ENCODE measurements around the gene HIVEP3. TPM values are rescaled to one million over a fixed set of nuclear protein-coding genes. Genes with fewer than 3 reads are reported as not detected.

HIVEP3 gene
- total RNA-seq, 1 donor from 2014 or later: 5.8 TPM

DNA sequence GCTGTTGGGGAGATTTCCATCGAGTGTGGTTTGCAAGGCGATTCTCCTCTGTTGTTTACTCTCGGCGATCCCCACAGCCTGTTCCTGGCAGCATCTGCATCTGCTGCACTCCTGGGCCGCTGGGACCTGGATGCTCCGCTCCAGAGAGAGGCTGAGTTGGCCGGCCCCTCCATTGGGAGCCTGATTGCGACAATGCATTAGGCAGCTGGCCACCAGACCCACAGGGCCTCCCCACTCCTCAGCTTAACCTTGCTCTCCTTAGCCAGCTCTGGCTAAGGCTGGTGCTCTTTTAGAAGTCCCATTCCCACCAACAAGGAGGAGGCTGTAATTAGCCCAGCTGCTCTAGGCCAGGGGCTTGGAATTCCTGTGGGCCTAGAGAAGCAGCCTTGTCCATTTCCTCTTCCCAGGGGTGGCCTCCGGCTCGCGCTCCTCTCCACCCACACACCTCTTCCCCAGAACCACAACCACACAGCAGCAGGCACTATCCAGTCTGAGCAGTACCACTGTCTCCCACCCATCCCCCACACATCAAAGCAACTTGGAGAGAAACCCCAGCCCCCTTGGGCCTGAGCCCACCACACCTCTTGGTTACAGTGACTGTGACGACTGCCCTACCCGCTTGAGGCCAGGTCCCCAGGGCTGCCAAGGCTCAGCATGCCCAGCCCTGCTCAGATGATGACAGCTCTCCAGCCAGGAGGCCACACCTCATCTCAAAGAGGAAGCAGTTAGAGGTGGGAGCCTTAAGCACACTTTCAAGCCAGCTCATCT, 240.4 kb downstream of the HIVEP3 start:
- H3K27me3 ChIP-seq (ENCODE audit: control insufficient read depth, insufficient read depth, low read length): no peaks in the 10 kb centered on the region
- H3K4me3 ChIP-seq (ENCODE audit: low read depth, low read length): no peak overlapping the region
- no peaks in the 10 kb centered on the region for H3K36me3 ChIP-seq (ENCODE audit: control insufficient read depth, insufficient read depth, low read length)
- TF ChIP-seq, protein P1, sequence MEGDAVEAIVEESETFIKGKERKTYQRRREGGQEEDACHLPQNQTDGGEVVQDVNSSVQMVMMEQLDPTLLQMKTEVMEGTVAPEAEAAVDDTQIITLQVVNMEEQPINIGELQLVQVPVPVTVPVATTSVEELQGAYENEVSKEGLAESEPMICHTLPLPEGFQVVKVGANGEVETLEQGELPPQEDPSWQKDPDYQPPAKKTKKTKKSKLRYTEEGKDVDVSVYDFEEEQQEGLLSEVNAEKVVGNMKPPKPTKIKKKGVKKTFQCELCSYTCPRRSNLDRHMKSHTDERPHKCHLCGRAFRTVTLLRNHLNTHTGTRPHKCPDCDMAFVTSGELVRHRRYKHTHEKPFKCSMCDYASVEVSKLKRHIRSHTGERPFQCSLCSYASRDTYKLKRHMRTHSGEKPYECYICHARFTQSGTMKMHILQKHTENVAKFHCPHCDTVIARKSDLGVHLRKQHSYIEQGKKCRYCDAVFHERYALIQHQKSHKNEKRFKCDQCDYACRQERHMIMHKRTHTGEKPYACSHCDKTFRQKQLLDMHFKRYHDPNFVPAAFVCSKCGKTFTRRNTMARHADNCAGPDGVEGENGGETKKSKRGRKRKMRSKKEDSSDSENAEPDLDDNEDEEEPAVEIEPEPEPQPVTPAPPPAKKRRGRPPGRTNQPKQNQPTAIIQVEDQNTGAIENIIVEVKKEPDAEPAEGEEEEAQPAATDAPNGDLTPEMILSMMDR (IDR thresholded peaks at IDR 0.05; ENCODE audit: insufficient read depth, low read length, poor library complexity, severe bottlenecking): no peak
- DNase-seq (ENCODE audit: low read depth): no peak

GRCh38 chr1:41677620-41678019, 241.1 kb downstream of the HIVEP3 start:
- Histone ChIP-seq H3K27me3 (ENCODE audit: control insufficient read depth, insufficient read depth, low read length) (no peaks in the 10 kb centered on the region), H3K36me3 (ENCODE audit: control insufficient read depth, insufficient read depth, low read length) (no peaks in the 10 kb centered on the region), H3K4me3 (ENCODE audit: low read depth, low read length) (no peak overlapping the region)
- DNase-seq (ENCODE audit: low read depth): no peak
- TF ChIP-seq, protein P1 (IDR thresholded peaks at IDR 0.05; ENCODE audit: insufficient read depth, low read length, poor library complexity, severe bottlenecking): no peak

DNA sequence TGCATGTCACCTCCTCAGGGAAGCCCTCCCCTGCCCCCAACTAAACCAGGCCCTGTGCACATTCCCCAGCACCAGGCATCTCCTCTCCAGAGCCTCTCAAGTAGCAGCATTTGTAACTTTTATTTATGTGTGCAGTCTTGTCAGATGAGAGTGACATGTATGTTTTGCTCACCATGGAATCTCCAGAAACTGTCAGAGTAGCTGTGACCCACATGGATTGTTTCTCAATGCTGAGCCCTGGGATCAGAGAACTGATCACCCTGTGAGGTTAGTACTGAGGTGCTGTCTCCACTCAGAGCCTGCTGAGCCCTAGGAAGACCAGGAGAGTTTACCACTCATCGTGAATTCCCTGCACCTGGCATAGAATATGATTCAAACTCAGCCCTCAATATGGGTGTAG, 243.3 kb downstream of the HIVEP3 start:
- no peak for DNase-seq (ENCODE audit: low read depth)
- H3K4me3 ChIP-seq (ENCODE audit: low read depth, low read length): no peak overlapping the region
- no peaks in the 10 kb centered on the region for H3K27me3 ChIP-seq (ENCODE audit: control insufficient read depth, insufficient read depth, low read length)
- TF ChIP-seq, protein P1 (IDR thresholded peaks at IDR 0.05; ENCODE audit: insufficient read depth, low read length, poor library complexity, severe bottlenecking): no peak
- no peaks in the 10 kb centered on the region for H3K36me3 ChIP-seq (ENCODE audit: control insufficient read depth, insufficient read depth, low read length)

GRCh38 chr1:41674522-41674921, 244.2 kb downstream of the HIVEP3 start:
- no peaks in the 10 kb centered on the region for H3K27me3 ChIP-seq (ENCODE audit: control insufficient read depth, insufficient read depth, low read length)
- H3K36me3 ChIP-seq (ENCODE audit: control insufficient read depth, insufficient read depth, low read length): no peaks in the 10 kb centered on the region
- no peak overlapping the region for H3K4me3 ChIP-seq (ENCODE audit: low read depth, low read length)
- DNase-seq (ENCODE audit: low read depth): no peak
- TF ChIP-seq, protein P1 (IDR thresholded peaks at IDR 0.05; ENCODE audit: insufficient read depth, low read length, poor library complexity, severe bottlenecking): no peak

GRCh38 chr1:41673806-41674205, 244.9 kb downstream of the HIVEP3 start:
- no peaks in the 10 kb centered on the region for H3K27me3 ChIP-seq (ENCODE audit: control insufficient read depth, insufficient read depth, low read length)
- no peak for DNase-seq (ENCODE audit: low read depth)
- H3K36me3 ChIP-seq (ENCODE audit: control insufficient read depth, insufficient read depth, low read length): no peaks in the 10 kb centered on the region
- H3K4me3 ChIP-seq (ENCODE audit: low read depth, low read length): no peak overlapping the region
- TF ChIP-seq, protein P1 (IDR thresholded peaks at IDR 0.05; ENCODE audit: insufficient read depth, low read length, poor library complexity, severe bottlenecking): no peak

DNA sequence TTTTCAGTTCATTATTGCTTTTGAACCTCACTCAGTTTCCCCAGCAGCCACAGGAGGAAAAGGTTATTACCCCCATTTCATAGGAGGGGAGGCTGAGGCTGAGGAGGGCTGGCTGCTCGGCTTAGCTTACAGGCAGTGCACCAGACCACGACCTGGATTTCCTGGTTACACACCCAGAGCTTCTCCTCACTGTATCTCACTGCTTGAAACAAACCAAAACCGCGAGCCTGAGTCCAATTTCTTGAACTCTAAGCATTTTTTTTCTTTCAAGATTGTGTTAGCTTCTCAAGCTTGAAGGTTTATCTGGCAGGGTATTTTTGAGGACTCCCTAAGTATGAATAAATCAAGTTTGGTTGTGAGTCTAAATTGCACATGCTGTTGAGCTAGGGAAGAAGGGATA, 245.3 kb downstream of the HIVEP3 start:
- Histone ChIP-seq H3K27me3 (ENCODE audit: control insufficient read depth, insufficient read depth, low read length) (no peaks in the 10 kb centered on the region), H3K36me3 (ENCODE audit: control insufficient read depth, insufficient read depth, low read length) (no peaks in the 10 kb centered on the region), H3K4me3 (ENCODE audit: low read depth, low read length) (no peak overlapping the region)
- DNase-seq (ENCODE audit: low read depth): no peak
- TF ChIP-seq, protein P1 (IDR thresholded peaks at IDR 0.05; ENCODE audit: insufficient read depth, low read length, poor library complexity, severe bottlenecking): no peak
